NT2/D1 (cell line): ENCODE measurements around the gene ZNRF1.

Experiments
- DNase-seq: peaks from one replicate; pipeline ENCODE4 v3.0.0-alpha.2; 2011; ENCODE audit warnings: low read depth, low spot score
- H3K27me3 ChIP-seq: 2 replicates; pipeline ENCODE4 v1.6.0; 2011; ENCODE audit warnings: mild to moderate bottlenecking; ENCODE audit not compliant: insufficient read length, insufficient read depth
- H3K36me3 ChIP-seq: 2 replicates; pipeline ENCODE4 v1.6.1; 2011; ENCODE audit warnings: mild to moderate bottlenecking, low read length, mixed read lengths; ENCODE audit not compliant: insufficient read depth, insufficient read length
- H3K4me1 ChIP-seq: 2 replicates; pipeline ENCODE4 v1.5.1; 2011; ENCODE audit not compliant: insufficient read depth, insufficient read length
- H3K4me3 ChIP-seq: 2 replicates; pipeline ENCODE4 v1.5.1; 2011; ENCODE audit warnings: low read depth; ENCODE audit not compliant: insufficient read length
- H3K9ac ChIP-seq: 2 replicates; pipeline ENCODE4 v1.6.0; 2011; ENCODE audit warnings: low read depth; ENCODE audit not compliant: insufficient read length
- H3K9me3 ChIP-seq: 2 replicates; pipeline ENCODE4 v1.5.1; 2011; ENCODE audit warnings: mild to moderate bottlenecking, low read length; ENCODE audit not compliant: insufficient read depth
- SUZ12 ChIP-seq: IDR thresholded peaks from 2 replicates; pipeline ENCODE4 v1.6.1; 2011; ENCODE audit not compliant: insufficient read length, insufficient read depth; ENCODE audit errors: extremely low read depth
- YY1 ChIP-seq: IDR thresholded peaks from 2 replicates; pipeline ENCODE4 v1.6.1; 2011; ENCODE audit not compliant: insufficient read length, insufficient read depth
- ZNF274 ChIP-seq: IDR thresholded peaks from 2 replicates; pipeline ENCODE4 v1.6.1; 2011; ENCODE audit warnings: mild to moderate bottlenecking, low read depth, low read length

The ZNRF1 gene

GRCh38 chr16:74991593-74992403, 7.0 kb upstream of the ZNRF1 start:
- no peak overlapping the region for H3K9ac ChIP-seq
- no peak for DNase-seq

GRCh38 chr16:74995986-74996385, 2.8 kb upstream of the ZNRF1 start:
- DNase-seq = no peak
- Histone ChIP-seq H3K4me1 (peaks cover 10% of the 10 kb centered on the region), H3K9me3 (no peaks in the 10 kb centered on the region), H3K36me3 (peaks cover 4% of the 10 kb centered on the region), H3K4me3 (no peak overlapping the region), H3K9ac (no peak overlapping the region), H3K27me3 (peaks cover 12% of the 10 kb centered on the region)
- no peak for TF ChIP-seq ZNF274
- TF ChIP-seq YY1 = no peak
- no peak for TF ChIP-seq SUZ12

More at GRCh38 chr16:74991593-74992403, 7.0 kb upstream of the ZNRF1 start:
- H3K27me3 ChIP-seq = no peaks in the 10 kb centered on the region
- H3K4me1 ChIP-seq = no peaks in the 10 kb centered on the region
- H3K36me3 ChIP-seq = no peaks in the 10 kb centered on the region
- TF ChIP-seq SUZ12 = no peak
- no peak for TF ChIP-seq ZNF274
- TF ChIP-seq YY1 = no peak
- H3K9me3 ChIP-seq = no peaks in the 10 kb centered on the region
- no peak overlapping the region for H3K4me3 ChIP-seq

- H3K36me3 ChIP-seq = peaks cover 6% of the 10 kb centered on the region
- peaks cover 12% of the 10 kb centered on the region for H3K27me3 ChIP-seq
- TF ChIP-seq YY1 (no peak), SUZ12 (no peak), ZNF274 (no peak)
- H3K9me3 ChIP-seq = no peaks in the 10 kb centered on the region
- no peak overlapping the region for H3K4me3 ChIP-seq
- no peak overlapping the region for H3K9ac ChIP-seq
- H3K4me1 ChIP-seq = peaks cover 12% of the 10 kb centered on the region
- DNase-seq = no peak
Measured at GRCh38 chr16:74997042-74997491, 1.8 kb upstream of the ZNRF1 start.

- H3K36me3 ChIP-seq = peaks cover 7% of the 10 kb centered on the region
- H3K9ac ChIP-seq = peak overlapping the region; percentile 85
- H3K4me1 ChIP-seq = peaks cover 17% of the 10 kb centered on the region
- DNase-seq = no peak
- peak overlapping the region; percentile 68 for H3K4me3 ChIP-seq
- H3K27me3 ChIP-seq = peaks cover 12% of the 10 kb centered on the region
- TF ChIP-seq ZNF274 (no peak), SUZ12 (no peak), YY1 (no peak)
- no peaks in the 10 kb centered on the region for H3K9me3 ChIP-seq
Measured at GRCh38 chr16:74999219-74999608, 390 bp downstream of the ZNRF1 start.

- peaks cover 12% of the 10 kb centered on the region for H3K27me3 ChIP-seq
- DNase-seq = no peak
Measured at GRCh38 chr16:74999609-75000480, 1.0 kb downstream of the ZNRF1 start.

GRCh38 chr16:75000481-75001081, 1.8 kb downstream of the ZNRF1 start:
- H3K4me3 ChIP-seq = peak overlapping the region; percentile 68
- H3K36me3 ChIP-seq = peaks cover 7% of the 10 kb centered on the region
- TF ChIP-seq ZNF274 = no peak
- TF ChIP-seq YY1 = no peak
- TF ChIP-seq SUZ12 = no peak
- no peaks in the 10 kb centered on the region for H3K9me3 ChIP-seq
- peaks cover 17% of the 10 kb centered on the region for H3K4me1 ChIP-seq
- H3K9ac ChIP-seq = peak overlapping the region; percentile 62
- DNase-seq = no peak
- H3K27me3 ChIP-seq = peaks cover 12% of the 10 kb centered on the region

More at GRCh38 chr16:74999609-75000480, 1.0 kb downstream of the ZNRF1 start:
- TF ChIP-seq YY1 (no peak), ZNF274 (no peak)
- no peaks in the 10 kb centered on the region for H3K9me3 ChIP-seq
- peaks cover 17% of the 10 kb centered on the region for H3K4me1 ChIP-seq
- H3K9ac ChIP-seq = peak overlapping the region; percentile 85
- peak overlapping the region; percentile 68 for H3K4me3 ChIP-seq
- peaks cover 7% of the 10 kb centered on the region for H3K36me3 ChIP-seq
